K562 (cell line): ENCODE measurements around the gene NAXE. TPM values are rescaled to one million over a fixed set of nuclear protein-coding genes. Genes with fewer than 3 reads are reported as not detected.

Source experiments
- ATAC-seq: fragments of 200-7000 bp; cut with Tn5 transposase; 3 replicates; pipeline ENCODE4 v1.9.1; 2020; ENCODE audit warnings: moderate library complexity
- BruUV-seq: library from RNA; stranded (reverse); fragments of 400-500 nt; replicated peaks from 2 replicates; lab custom pipeline; 2021; lab: Mats Ljungman, UMichigan
- CTCF ChIA-PET: fragments of 300-600 bp; formaldehyde crosslinking; extraction: SDS; loops from one replicate; lab custom pipeline; 2021; ENCODE audit warnings: low intra/inter-chr PET ratio; lab: Yijun Ruan, JAX
- POLR2A ChIA-PET: fragments of 300-600, 350-650 bp; sonication (Branson Sonifier 250); formaldehyde crosslinking; extraction: SDS; loops from one replicate; lab custom pipeline; 2021; ENCODE audit warnings: antibody characterized with exemption, inconsistent platforms; lab: Yijun Ruan, JAX
- DNase-seq, 4 experiments: peaks; one replicate each; pipeline versions ENCODE4 v3.0.0 to v3.0.0-alpha.2; 2011 to 2018; ENCODE audit warnings: low spot score in 3 of 4, mixed read lengths in 3 of 4; ENCODE audit errors: extremely low read depth in 1 of 4
- FAIRE-seq: peaks from 2 replicates; lab custom pipeline; 2011; peaks lifted over from hg19 to GRCh38; lab: Jason Lieb, UNC
- H2AFZ ChIP-seq: 2 replicates; pipeline ENCODE4 v1.6.0; 2011; ENCODE audit warnings: low read depth, low read length, control low read depth, inconsistent platforms
- H3K27ac ChIP-seq: fragments of 200-600 bp; 3 replicates; pipeline ENCODE4 v1.8.0; 2011; ENCODE audit warnings: low read depth, mild to moderate bottlenecking, control low read depth, inconsistent platforms, low read length, moderate library complexity, mixed read lengths; ENCODE audit errors: extremely low read depth
- H3K27me3 ChIP-seq, 2 experiments: fragments of 300-600 bp in 1 of 2; 2 replicates in 1 of 2; 3 replicates in 1 of 2; pipeline versions ENCODE4 v1.6.0 to v1.8.0; 2011; ENCODE audit warnings: inconsistent platforms in 2 of 2, low read length in 2 of 2, mild to moderate bottlenecking in 1 of 2, mixed read lengths in 1 of 2, moderate library complexity in 1 of 2; ENCODE audit not compliant: control insufficient read depth in 2 of 2, insufficient read depth in 2 of 2
- H3K36me3 ChIP-seq: fragments of 300-600 bp; 3 replicates; pipeline ENCODE4 v1.8.0; 2011; ENCODE audit warnings: mild to moderate bottlenecking, low read length, inconsistent platforms; ENCODE audit not compliant: control insufficient read depth, insufficient read depth
- H3K4me1 ChIP-seq, 2 experiments: fragments of 200-600 bp in 1 of 2; replicated peaks in 1 of 2; 2 replicates in 1 of 2; 3 replicates in 1 of 2; pipeline versions ENCODE4 v1.5.1 to v1.8.0; 2011; ENCODE audit warnings: inconsistent platforms in 2 of 2, low read length in 2 of 2, mild to moderate bottlenecking in 1 of 2, mixed read lengths in 1 of 2, moderate library complexity in 1 of 2; ENCODE audit not compliant: control insufficient read depth in 2 of 2, insufficient read depth in 2 of 2
- H3K4me2 ChIP-seq: 2 replicates; pipeline ENCODE4 v1.6.1; 2011; ENCODE audit warnings: low read length, control low read depth, inconsistent platforms, mixed read lengths; ENCODE audit not compliant: insufficient read depth
- H3K4me3 ChIP-seq: fragments of 200-600 bp; sonication (generic), shearing (Covaris generic); 2 replicates; pipeline ENCODE4 v1.5.1; 2016; ENCODE audit warnings: control low read depth, inconsistent platforms
- H3K79me2 ChIP-seq: fragments of 200-600 bp; 3 replicates; pipeline ENCODE4 v1.8.0; 2011; ENCODE audit warnings: low read length, inconsistent platforms; ENCODE audit not compliant: control insufficient read depth, insufficient read depth
- H3K9ac ChIP-seq, 2 experiments: 2 replicates each; pipeline versions ENCODE4 v1.6.0 to v1.6.1; 2011; ENCODE audit warnings: low read depth in 2 of 2, low read length in 2 of 2, control low read depth in 1 of 2, inconsistent platforms in 1 of 2, mild to moderate bottlenecking in 1 of 2, mixed read lengths in 1 of 2; ENCODE audit not compliant: insufficient read depth in 1 of 2
- H3K9me1 ChIP-seq: one replicate; pipeline ENCODE4 v1.6.0; 2011; ENCODE audit warnings: inconsistent platforms, mild to moderate bottlenecking, low read length, moderate library complexity; ENCODE audit not compliant: control insufficient read depth, insufficient read depth
- H3K9me3 ChIP-seq: replicated peaks from 2 replicates; pipeline ENCODE4 v1.5.1; 2011; ENCODE audit warnings: low read depth, low read length, inconsistent platforms; ENCODE audit not compliant: control insufficient read depth, insufficient read depth
- H4K20me1 ChIP-seq: replicated peaks from 2 replicates; pipeline ENCODE4 v1.6.1; 2011; ENCODE audit warnings: low read length, inconsistent platforms, mixed read lengths; ENCODE audit not compliant: control insufficient read depth, insufficient read depth
- BHLHE40 ChIP-seq: IDR thresholded peaks from 2 replicates; pipeline ENCODE4 v1.6.1; 2011; ENCODE audit warnings: low read length, improper control_type of control experiment
- CEBPG ChIP-seq, 3 experiments: fragments of 200-800 bp in 1 of 3; sonication (Bioruptor generic) in 1 of 3; sonication (generic) in 1 of 3; formaldehyde crosslinking in 1 of 3; IDR thresholded peaks in 2 of 3; conservative IDR thresholded peaks in 1 of 3; 2 replicates each; pipeline versions ENCODE4 v1.6.1 to v1.8.0; 2016 to 2022; ENCODE audit warnings: missing compliant biosample characterization in 2 of 3, missing genetic modification characterization in 2 of 3, mild to moderate bottlenecking in 1 of 3, missing genetic modification reagents in 1 of 3
- CHCHD3 ChIP-seq: fragments of 250-450 bp; sonication (Bioruptor Pico); IDR thresholded peaks from 2 replicates; pipeline ENCODE4 v2.1.2; 2022; ENCODE audit warnings: mild to moderate bottlenecking
- FOXJ2 ChIP-seq: fragments of 200-800 bp; sonication (Bioruptor generic); IDR thresholded peaks from 2 replicates; pipeline ENCODE4 v1.6.1; 2016; ENCODE audit warnings: missing genetic modification characterization, missing compliant biosample characterization
- TAF15 ChIP-seq: fragments of 200-400 bp; formaldehyde crosslinking; IDR thresholded peaks from 2 replicates; pipeline ENCODE4 v1.6.1; 2017; ENCODE audit warnings: mild to moderate bottlenecking, low read depth, low read length, moderate library complexity
- ZNF780A ChIP-seq: fragments of 250-450 bp; sonication (Bioruptor Pico); IDR thresholded peaks from 2 replicates; pipeline ENCODE4 v1.5.0; 2021; ENCODE audit warnings: mild to moderate bottlenecking
- WGBS: fragments of 100-300 bp; shearing (Covaris generic); methylation state at CpG from one replicate; pipeline ENCODE4 v1.1.6; 2016; ENCODE audit warnings: low coverage, mixed read lengths; ENCODE audit not compliant: insufficient coverage; ENCODE audit errors: missing lambda C conversion rate; 5-methylcytosine and 5-hydroxymethylcytosine counted together
- in situ Hi-C: fragments of 300-500 bp; cut with MboI; formaldehyde crosslinking; loops from 4 replicates; pipeline ENCODE4 v1.15.0; 2018; ENCODE audit warnings: inconsistent platforms, mixed read lengths
- intact Hi-C: fragments of 100-400 bp; cut with micrococcal nuclease; formaldehyde crosslinking; loops from 2 replicates; pipeline ENCODE4 v1.14.2; 2022
- polyA plus RNA-seq, 8 experiments: library from polyadenylated mRNA; depleted of rRNA in 4 of 8; stranded (reverse) in 5 of 8; unstranded in 3 of 8; fragments of >200 nt; fragmentation: Nextera tagmentation in 2 of 8; fragmentation: Illumina TruSeq in 1 of 8; extraction: Ambion mirVana in 2 of 8; extraction: Trizol in 1 of 8; gene quantifications; 2 replicates each; pipeline versions ENCODE4 v1.2.1 to v1.2.3, GENCODE V29; 2011 to 2014; ENCODE audit warnings: inconsistent platforms in 1 of 8, missing spikeins in 1 of 8
- total RNA-seq, 7 experiments: library from RNA; depleted of rRNA in 6 of 7; stranded (reverse); fragments of >200 nt in 6 of 7; fragmentation: Illumina TruSeq in 2 of 7; extraction: Trizol in 2 of 7; gene quantifications; 2 replicates each; pipeline versions ENCODE4 v1.2.1 to v1.2.3, GENCODE V29; 2011 to 2021; ENCODE audit warnings: low replicate concordance in 1 of 7
- TF ChIP-seq, protein P1 (sequence below): IDR thresholded peaks from 3 replicates; pipeline ENCODE4 v1.6.1; 2011; ENCODE audit warnings: borderline replicate concordance, mild to moderate bottlenecking; ENCODE audit not compliant: insufficient read length, insufficient read depth
- TF ChIP-seq, protein P2 (sequence below): sonication (generic); formaldehyde crosslinking; IDR thresholded peaks from 2 replicates; pipeline ENCODE4 v1.5.0; 2020; ENCODE audit warnings: missing genetic modification reagents
- TF ChIP-seq, protein P3 (sequence below): sonication (generic); formaldehyde crosslinking; IDR thresholded peaks from 2 replicates; pipeline ENCODE4 v1.8.1; 2023; ENCODE audit warnings: mild to moderate bottlenecking, missing genetic modification reagents
- TF ChIP-seq, protein P4 (sequence below), 2 experiments: IDR thresholded peaks in 1 of 2; conservative IDR thresholded peaks in 1 of 2; 2 replicates each; pipeline ENCODE4 v1.6.1; 2016; ENCODE audit warnings: low read depth in 2 of 2, mild to moderate bottlenecking in 1 of 2, missing compliant biosample characterization in 1 of 2, missing genetic modification characterization in 1 of 2, moderate library complexity in 1 of 2
- TF ChIP-seq, protein P5 (sequence below): fragments of 250-450 bp; sonication (Bioruptor Pico); IDR thresholded peaks from 2 replicates; pipeline ENCODE4 v1.4.0; 2020; ENCODE audit warnings: mild to moderate bottlenecking

The NAXE gene
- total and polyA plus RNA-seq, 9 of the 15 experiments (the other 6 are each of a cell fraction or from before 2014, with no cell fraction given) = 27.3 to 137 (median 90.0) TPM

DNA sequence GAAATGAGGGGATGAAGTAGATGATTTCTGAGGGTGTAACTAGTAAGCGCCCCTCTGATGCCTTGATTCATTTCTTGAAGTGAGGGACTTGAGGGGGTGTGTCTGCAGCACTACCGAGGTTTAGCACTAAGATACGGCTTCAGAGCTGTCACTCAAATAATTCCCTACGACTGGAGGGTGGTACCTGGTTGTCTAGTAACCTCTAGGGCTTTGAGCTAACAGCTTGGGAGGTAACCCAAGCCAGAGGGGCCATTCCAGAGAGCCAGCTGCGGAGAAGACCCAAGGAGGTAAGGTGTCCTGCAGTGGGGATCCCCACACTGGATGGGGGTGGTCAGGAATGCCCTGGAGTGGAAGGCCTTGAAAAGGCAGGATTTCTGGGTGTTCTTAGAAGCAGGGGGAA lies 12.1 kb upstream of the NAXE start, which contains the start of gene TTC24:
Gene TTC24 (plus strand): TSS at position 252 of the 400 bp plus-strand sequence. CDS start 1,642 bp downstream, outside the sequence.
- CTCF ChIA-PET = interaction anchor here (0.6 to 2.5 kb wide), 2 partner anchors 28 to 98 kb away, joined by 3 to 8 read pairs; no protein-coding TSS in a partner anchor
- TF ChIP-seq FOXJ2 (no peak), TAF15 (no peak), CEBPG (CRISPR knock-in tag; IDR thresholded peaks at IDR 0.05) (no peak), CEBPG (tag; conservative IDR thresholded peaks at IDR 0.05 in 1 of 2, IDR thresholded peaks at IDR 0.05 in 1 of 2) (no peak), BHLHE40 (no peak), CHCHD3 (CRISPR knock-in tag) (no peak), ZNF780A (CRISPR knock-in tag) (no peak)
- TF ChIP-seq, protein P1, sequence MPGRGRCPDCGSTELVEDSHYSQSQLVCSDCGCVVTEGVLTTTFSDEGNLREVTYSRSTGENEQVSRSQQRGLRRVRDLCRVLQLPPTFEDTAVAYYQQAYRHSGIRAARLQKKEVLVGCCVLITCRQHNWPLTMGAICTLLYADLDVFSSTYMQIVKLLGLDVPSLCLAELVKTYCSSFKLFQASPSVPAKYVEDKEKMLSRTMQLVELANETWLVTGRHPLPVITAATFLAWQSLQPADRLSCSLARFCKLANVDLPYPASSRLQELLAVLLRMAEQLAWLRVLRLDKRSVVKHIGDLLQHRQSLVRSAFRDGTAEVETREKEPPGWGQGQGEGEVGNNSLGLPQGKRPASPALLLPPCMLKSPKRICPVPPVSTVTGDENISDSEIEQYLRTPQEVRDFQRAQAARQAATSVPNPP = no peak
- TF ChIP-seq, protein P2, sequence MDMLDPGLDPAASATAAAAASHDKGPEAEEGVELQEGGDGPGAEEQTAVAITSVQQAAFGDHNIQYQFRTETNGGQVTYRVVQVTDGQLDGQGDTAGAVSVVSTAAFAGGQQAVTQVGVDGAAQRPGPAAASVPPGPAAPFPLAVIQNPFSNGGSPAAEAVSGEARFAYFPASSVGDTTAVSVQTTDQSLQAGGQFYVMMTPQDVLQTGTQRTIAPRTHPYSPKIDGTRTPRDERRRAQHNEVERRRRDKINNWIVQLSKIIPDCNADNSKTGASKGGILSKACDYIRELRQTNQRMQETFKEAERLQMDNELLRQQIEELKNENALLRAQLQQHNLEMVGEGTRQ (CRISPR knock-in tag) = no peak
- TF ChIP-seq, protein P3, sequence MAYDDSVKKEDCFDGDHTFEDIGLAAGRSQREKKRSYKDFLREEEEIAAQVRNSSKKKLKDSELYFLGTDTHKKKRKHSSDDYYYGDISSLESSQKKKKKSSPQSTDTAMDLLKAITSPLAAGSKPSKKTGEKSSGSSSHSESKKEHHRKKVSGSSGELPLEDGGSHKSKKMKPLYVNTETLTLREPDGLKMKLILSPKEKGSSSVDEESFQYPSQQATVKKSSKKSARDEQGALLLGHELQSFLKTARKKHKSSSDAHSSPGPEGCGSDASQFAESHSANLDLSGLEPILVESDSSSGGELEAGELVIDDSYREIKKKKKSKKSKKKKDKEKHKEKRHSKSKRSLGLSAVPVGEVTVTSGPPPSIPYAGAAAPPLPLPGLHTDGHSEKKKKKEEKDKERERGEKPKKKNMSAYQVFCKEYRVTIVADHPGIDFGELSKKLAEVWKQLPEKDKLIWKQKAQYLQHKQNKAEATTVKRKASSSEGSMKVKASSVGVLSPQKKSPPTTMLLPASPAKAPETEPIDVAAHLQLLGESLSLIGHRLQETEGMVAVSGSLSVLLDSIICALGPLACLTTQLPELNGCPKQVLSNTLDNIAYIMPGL (CRISPR knock-in tag) = no peak
- TF ChIP-seq, protein P4, sequence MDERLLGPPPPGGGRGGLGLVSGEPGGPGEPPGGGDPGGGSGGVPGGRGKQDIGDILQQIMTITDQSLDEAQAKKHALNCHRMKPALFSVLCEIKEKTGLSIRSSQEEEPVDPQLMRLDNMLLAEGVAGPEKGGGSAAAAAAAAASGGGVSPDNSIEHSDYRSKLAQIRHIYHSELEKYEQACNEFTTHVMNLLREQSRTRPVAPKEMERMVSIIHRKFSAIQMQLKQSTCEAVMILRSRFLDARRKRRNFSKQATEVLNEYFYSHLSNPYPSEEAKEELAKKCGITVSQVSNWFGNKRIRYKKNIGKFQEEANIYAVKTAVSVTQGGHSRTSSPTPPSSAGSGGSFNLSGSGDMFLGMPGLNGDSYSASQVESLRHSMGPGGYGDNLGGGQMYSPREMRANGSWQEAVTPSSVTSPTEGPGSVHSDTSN (CRISPR knock-in tag; IDR thresholded peaks at IDR 0.05; ENCODE audit: low read depth) = no peak; the same call in 1 of the 2 replicates
- TF ChIP-seq, protein P4 (tag; conservative IDR thresholded peaks at IDR 0.05; ENCODE audit: low read depth) = peak; percentile 70
- TF ChIP-seq, protein P5, sequence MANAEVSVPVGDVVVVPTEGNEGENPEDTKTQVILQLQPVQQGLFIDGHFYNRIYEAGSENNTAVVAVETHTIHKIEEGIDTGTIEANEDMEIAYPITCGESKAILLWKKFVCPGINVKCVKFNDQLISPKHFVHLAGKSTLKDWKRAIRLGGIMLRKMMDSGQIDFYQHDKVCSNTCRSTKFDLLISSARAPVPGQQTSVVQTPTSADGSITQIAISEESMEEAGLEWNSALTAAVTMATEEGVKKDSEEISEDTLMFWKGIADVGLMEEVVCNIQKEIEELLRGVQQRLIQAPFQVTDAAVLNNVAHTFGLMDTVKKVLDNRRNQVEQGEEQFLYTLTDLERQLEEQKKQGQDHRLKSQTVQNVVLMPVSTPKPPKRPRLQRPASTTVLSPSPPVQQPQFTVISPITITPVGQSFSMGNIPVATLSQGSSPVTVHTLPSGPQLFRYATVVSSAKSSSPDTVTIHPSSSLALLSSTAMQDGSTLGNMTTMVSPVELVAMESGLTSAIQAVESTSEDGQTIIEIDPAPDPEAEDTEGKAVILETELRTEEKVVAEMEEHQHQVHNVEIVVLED (CRISPR knock-in tag) = no peak

More for the DNA sequence above, 12.1 kb upstream of the NAXE start, which contains the start of gene TTC24:
- intact Hi-C loops (no loop called here), in situ Hi-C loops (no loop called here)
- no peaks in the 10 kb centered on the region for H4K20me1 ChIP-seq
- no peak within 1 kb of the TSS for H3K4me2 ChIP-seq
- no peak within 1 kb of the TSS for H3K4me3 ChIP-seq
- peak within 1 kb of the TSS; percentile 51; the same call in 1 of the 2 replicates for H2AFZ ChIP-seq
- no peak within 1 kb of the TSS for H3K27ac ChIP-seq
- H3K9me3 ChIP-seq = no peaks in the 10 kb centered on the region
- no peaks in the 10 kb centered on the region for H3K9me1 ChIP-seq
- WGBS = 26% methylated on average over 5 of the region's 5 CpGs
- ATAC-seq (peak; percentile 65), FAIRE-seq (peak; percentile 51), DNase-seq (peak in 1 of 4 experiments; percentile 31)
- POLR2A ChIA-PET = interaction anchor here (0.6 to 1.6 kb wide), 3 partner anchors 12 to 14 kb away, joined by 3 to 11 read pairs (median 3); partner anchors contain the start of gene NAXE
- H3K36me3 ChIP-seq = no peaks in the 10 kb centered on the region
- no peaks in the 10 kb centered on the region for H3K27me3 ChIP-seq
- H3K79me2 ChIP-seq = no peaks in the 10 kb centered on the region
- peaks cover 0 to 7% of the 10 kb centered on the region in 2 experiments; a peak in 3 of 5 replicates for H3K4me1 ChIP-seq
- no peak within 1 kb of the TSS; a peak in 1 of 4 replicates for H3K9ac ChIP-seq
- BruUV-seq = no TSS peak
